GM12878 (cell line): Measurements from ENCODE around the gene PXMP2.

Source experiments
- EZH2 ChIP-seq: IDR thresholded peaks from 2 replicates; pipeline ENCODE4 v1.6.1; 2012; ENCODE audit warnings: low read depth, mild to moderate bottlenecking, control low read depth, inconsistent platforms, low read length, borderline replicate concordance; ENCODE audit not compliant: control insufficient read depth
- HDGF ChIP-seq: fragments of 450-650 bp; IDR thresholded peaks from 2 replicates; pipeline ENCODE4 v1.6.1; 2016; ENCODE audit warnings: antibody characterized with exemption
- POLR2A ChIP-seq: IDR thresholded peaks from 2 replicates; pipeline ENCODE4 v1.6.1; 2011; ENCODE audit warnings: low read depth, mild to moderate bottlenecking, low read length
- RAD21 ChIP-seq: IDR thresholded peaks from 2 replicates; pipeline ENCODE4 v1.6.1; 2011; ENCODE audit warnings: mild to moderate bottlenecking, low read depth, low read length, moderate library complexity; ENCODE audit not compliant: insufficient read depth
- TF ChIP-seq, protein P1 (sequence below): fragments of 450-650 bp; IDR thresholded peaks from 2 replicates; pipeline ENCODE4 v1.6.1; 2017; ENCODE audit warnings: mild to moderate bottlenecking
- TF ChIP-seq, protein P2 (sequence below), 3 experiments: IDR thresholded peaks in 2 of 3; conservative IDR thresholded peaks in 1 of 3; 2 replicates each; pipeline ENCODE4 v1.5.1; 2011; ENCODE audit warnings: low read depth in 3 of 3, low read length in 3 of 3, mild to moderate bottlenecking in 3 of 3, control low read depth in 2 of 3, moderate library complexity in 2 of 3, inconsistent platforms in 1 of 3, mixed read lengths in 1 of 3; ENCODE audit not compliant: control insufficient read depth in 2 of 3, insufficient read depth in 1 of 3; ENCODE audit errors: extremely low read depth in 1 of 3
- TF ChIP-seq, protein P3 (sequence below): fragments of 450-650 bp; IDR thresholded peaks from 2 replicates; pipeline ENCODE4 v1.6.1; 2014; ENCODE audit warnings: mild to moderate bottlenecking

- TF ChIP-seq RAD21 (no peak), POLR2A (no peak), EZH2 (no peak), HDGF (no peak)
- TF ChIP-seq, protein P1, sequence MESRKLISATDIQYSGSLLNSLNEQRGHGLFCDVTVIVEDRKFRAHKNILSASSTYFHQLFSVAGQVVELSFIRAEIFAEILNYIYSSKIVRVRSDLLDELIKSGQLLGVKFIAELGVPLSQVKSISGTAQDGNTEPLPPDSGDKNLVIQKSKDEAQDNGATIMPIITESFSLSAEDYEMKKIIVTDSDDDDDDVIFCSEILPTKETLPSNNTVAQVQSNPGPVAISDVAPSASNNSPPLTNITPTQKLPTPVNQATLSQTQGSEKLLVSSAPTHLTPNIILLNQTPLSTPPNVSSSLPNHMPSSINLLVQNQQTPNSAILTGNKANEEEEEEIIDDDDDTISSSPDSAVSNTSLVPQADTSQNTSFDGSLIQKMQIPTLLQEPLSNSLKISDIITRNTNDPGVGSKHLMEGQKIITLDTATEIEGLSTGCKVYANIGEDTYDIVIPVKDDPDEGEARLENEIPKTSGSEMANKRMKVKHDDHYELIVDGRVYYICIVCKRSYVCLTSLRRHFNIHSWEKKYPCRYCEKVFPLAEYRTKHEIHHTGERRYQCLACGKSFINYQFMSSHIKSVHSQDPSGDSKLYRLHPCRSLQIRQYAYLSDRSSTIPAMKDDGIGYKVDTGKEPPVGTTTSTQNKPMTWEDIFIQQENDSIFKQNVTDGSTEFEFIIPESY, result no peak
- TF ChIP-seq, protein P2, sequence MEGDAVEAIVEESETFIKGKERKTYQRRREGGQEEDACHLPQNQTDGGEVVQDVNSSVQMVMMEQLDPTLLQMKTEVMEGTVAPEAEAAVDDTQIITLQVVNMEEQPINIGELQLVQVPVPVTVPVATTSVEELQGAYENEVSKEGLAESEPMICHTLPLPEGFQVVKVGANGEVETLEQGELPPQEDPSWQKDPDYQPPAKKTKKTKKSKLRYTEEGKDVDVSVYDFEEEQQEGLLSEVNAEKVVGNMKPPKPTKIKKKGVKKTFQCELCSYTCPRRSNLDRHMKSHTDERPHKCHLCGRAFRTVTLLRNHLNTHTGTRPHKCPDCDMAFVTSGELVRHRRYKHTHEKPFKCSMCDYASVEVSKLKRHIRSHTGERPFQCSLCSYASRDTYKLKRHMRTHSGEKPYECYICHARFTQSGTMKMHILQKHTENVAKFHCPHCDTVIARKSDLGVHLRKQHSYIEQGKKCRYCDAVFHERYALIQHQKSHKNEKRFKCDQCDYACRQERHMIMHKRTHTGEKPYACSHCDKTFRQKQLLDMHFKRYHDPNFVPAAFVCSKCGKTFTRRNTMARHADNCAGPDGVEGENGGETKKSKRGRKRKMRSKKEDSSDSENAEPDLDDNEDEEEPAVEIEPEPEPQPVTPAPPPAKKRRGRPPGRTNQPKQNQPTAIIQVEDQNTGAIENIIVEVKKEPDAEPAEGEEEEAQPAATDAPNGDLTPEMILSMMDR (IDR thresholded peaks at IDR 0.05 in 2 of 3, conservative IDR thresholded peaks at IDR 0.05 in 1 of 3; ENCODE audit: control insufficient read depth in 2 of 3, extremely low read depth in 1 of 3, insufficient read depth in 1 of 3, low read depth in 3 of 3, low read length in 3 of 3), result no peak
- TF ChIP-seq, protein P3, sequence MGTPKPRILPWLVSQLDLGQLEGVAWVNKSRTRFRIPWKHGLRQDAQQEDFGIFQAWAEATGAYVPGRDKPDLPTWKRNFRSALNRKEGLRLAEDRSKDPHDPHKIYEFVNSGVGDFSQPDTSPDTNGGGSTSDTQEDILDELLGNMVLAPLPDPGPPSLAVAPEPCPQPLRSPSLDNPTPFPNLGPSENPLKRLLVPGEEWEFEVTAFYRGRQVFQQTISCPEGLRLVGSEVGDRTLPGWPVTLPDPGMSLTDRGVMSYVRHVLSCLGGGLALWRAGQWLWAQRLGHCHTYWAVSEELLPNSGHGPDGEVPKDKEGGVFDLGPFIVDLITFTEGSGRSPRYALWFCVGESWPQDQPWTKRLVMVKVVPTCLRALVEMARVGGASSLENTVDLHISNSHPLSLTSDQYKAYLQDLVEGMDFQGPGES, result no peak
These were observed 28.2 kb upstream of the PXMP2 start for GRCh38 chr12:132659146-132659545.
